Progenitor cell of endocrine pancreas (in vitro differentiated cells): ENCODE measurements around the gene NEDD8. TPM values are rescaled to one million over a fixed set of nuclear protein-coding genes. Genes with fewer than 3 reads are reported as not detected.
A peak's percentile ranks its signal among the peaks of the same experiment; 100 is the strongest.

Experiments
- DNase-seq: peaks from one replicate; pipeline ENCODE4 v3.0.0; 2021; ENCODE audit warnings: low spot score; ENCODE audit not compliant: unreplicated experiment
- H3K27ac Mint-ChIP-seq: 2 replicates; pipeline ENCODE4 v1.8.0; 2021; ENCODE audit warnings: mild to moderate bottlenecking, moderate library complexity, mixed read lengths
- H3K27me3 Mint-ChIP-seq: 2 replicates; pipeline ENCODE4 v1.8.0; 2021; ENCODE audit warnings: mixed read lengths
- H3K36me3 Mint-ChIP-seq: 2 replicates; pipeline ENCODE4 v1.8.0; 2022; ENCODE audit warnings: mixed read lengths; ENCODE audit not compliant: insufficient read depth
- H3K4me1 Mint-ChIP-seq: 2 replicates; pipeline ENCODE4 v1.8.0; 2021; ENCODE audit warnings: low read depth, mixed read lengths
- H3K4me3 Mint-ChIP-seq: 2 replicates; pipeline ENCODE4 v1.8.0; 2021; ENCODE audit warnings: low read depth, mild to moderate bottlenecking, moderate library complexity, mixed read lengths
- H3K9me3 Mint-ChIP-seq: 2 replicates; pipeline ENCODE4 v1.8.0; 2021; ENCODE audit warnings: low read depth, mixed read lengths
- CTCF ChIP-seq: fragments of 200-600 bp; sonication (generic); IDR thresholded peaks from one replicate; pipeline ENCODE4 v1.5.0; 2021; ENCODE audit warnings: antibody characterized with exemption, mild to moderate bottlenecking; ENCODE audit not compliant: unreplicated experiment
- total RNA-seq: library from RNA; stranded (reverse); gene quantifications from 2 replicates; pipeline ENCODE4 v1.2.1, GENCODE V29; 2021

Gene NEDD8
- total RNA-seq, 1 donor from 2014 or later, result 161 TPM

GRCh38 chr14:24277606-24278321 is 45.6 kb upstream of the NEDD8 start:
- H3K4me3 Mint-ChIP-seq, result no peak overlapping the region
- H3K27me3 Mint-ChIP-seq, result no peaks in the 10 kb centered on the region
- no peak for TF ChIP-seq CTCF
- peaks cover 2% of the 10 kb centered on the region for H3K4me1 Mint-ChIP-seq
- H3K9me3 Mint-ChIP-seq, result no peaks in the 10 kb centered on the region
- no peaks in the 10 kb centered on the region for H3K36me3 Mint-ChIP-seq
- H3K27ac Mint-ChIP-seq, result no peak overlapping the region
- DNase-seq, result no peak

GRCh38 chr14:24277071-24277470 is 44.9 kb upstream of the NEDD8 start:
- H3K4me1 Mint-ChIP-seq, result peaks cover 5% of the 10 kb centered on the region
- no peak overlapping the region for H3K4me3 Mint-ChIP-seq
- DNase-seq, result no peak
- H3K27ac Mint-ChIP-seq, result peak overlapping the region; percentile 6
- no peaks in the 10 kb centered on the region for H3K36me3 Mint-ChIP-seq
- no peak for TF ChIP-seq CTCF
- no peaks in the 10 kb centered on the region for H3K9me3 Mint-ChIP-seq
- H3K27me3 Mint-ChIP-seq, result no peaks in the 10 kb centered on the region

- no peak overlapping the region for H3K27ac Mint-ChIP-seq
Observed at GRCh38 chr14:24274101-24274543, 42.0 kb upstream of the NEDD8 start.

GRCh38 chr14:24273422-24273998 is 41.3 kb upstream of the NEDD8 start:
- H3K4me3 Mint-ChIP-seq, result peak overlapping the region; percentile 52
- no peaks in the 10 kb centered on the region for H3K27me3 Mint-ChIP-seq
- H3K9me3 Mint-ChIP-seq, result no peaks in the 10 kb centered on the region

More at GRCh38 chr14:24274101-24274543, 42.0 kb upstream of the NEDD8 start:
- H3K27me3 Mint-ChIP-seq, result no peaks in the 10 kb centered on the region
- H3K9me3 Mint-ChIP-seq, result no peaks in the 10 kb centered on the region
- TF ChIP-seq CTCF, result no peak
- no peaks in the 10 kb centered on the region for H3K36me3 Mint-ChIP-seq
- peaks cover 12% of the 10 kb centered on the region for H3K4me1 Mint-ChIP-seq
- no peak overlapping the region for H3K4me3 Mint-ChIP-seq
- DNase-seq, result no peak

GRCh38 chr14:24272467-24272866 is 40.3 kb upstream of the NEDD8 start:
- H3K4me1 Mint-ChIP-seq, result peaks cover 12% of the 10 kb centered on the region
- peak overlapping the region; percentile 78 for H3K4me3 Mint-ChIP-seq
- no peak overlapping the region for H3K27ac Mint-ChIP-seq
- TF ChIP-seq CTCF, result no peak
- H3K9me3 Mint-ChIP-seq, result no peaks in the 10 kb centered on the region
- no peaks in the 10 kb centered on the region for H3K27me3 Mint-ChIP-seq
- H3K36me3 Mint-ChIP-seq, result no peaks in the 10 kb centered on the region
- DNase-seq, result no peak

More at GRCh38 chr14:24273422-24273998, 41.3 kb upstream of the NEDD8 start:
- peak; percentile 23 for TF ChIP-seq CTCF
- DNase-seq, result no peak
- Mint-ChIP-seq H3K4me1 (peaks cover 12% of the 10 kb centered on the region), H3K27ac (no peak overlapping the region), H3K36me3 (no peaks in the 10 kb centered on the region)
